Stomach (tissue), 4 donors: Measurements from ENCODE around the gene FAM240B.

Experiments used
- EP300 ChIP-seq: sonication (generic); formaldehyde crosslinking; IDR thresholded peaks from one replicate; pipeline ENCODE4 v1.6.1; 2017; ENCODE audit warnings: antibody characterized with exemption
- POLR2A ChIP-seq, 4 donors: fragments of 450-650 bp; IDR thresholded peaks; one replicate each; pipeline ENCODE4 v1.6.1; 2016; ENCODE audit warnings: antibody characterized with exemption in 4 of 4, control low read depth in 2 of 4, mild to moderate bottlenecking in 1 of 4, moderate library complexity in 1 of 4
- TF ChIP-seq, protein P1 (sequence below), 7 experiments: fragments of 450-650 bp in 4 of 7; fragments of 200-600 bp in 3 of 7; sonication (generic) in 3 of 7; IDR thresholded peaks; one replicate each; pipeline ENCODE4 v1.5.1; 2016 to 2019; ENCODE audit warnings: antibody characterized with exemption in 7 of 7, control low read depth in 2 of 7, mild to moderate bottlenecking in 1 of 7

DNA sequence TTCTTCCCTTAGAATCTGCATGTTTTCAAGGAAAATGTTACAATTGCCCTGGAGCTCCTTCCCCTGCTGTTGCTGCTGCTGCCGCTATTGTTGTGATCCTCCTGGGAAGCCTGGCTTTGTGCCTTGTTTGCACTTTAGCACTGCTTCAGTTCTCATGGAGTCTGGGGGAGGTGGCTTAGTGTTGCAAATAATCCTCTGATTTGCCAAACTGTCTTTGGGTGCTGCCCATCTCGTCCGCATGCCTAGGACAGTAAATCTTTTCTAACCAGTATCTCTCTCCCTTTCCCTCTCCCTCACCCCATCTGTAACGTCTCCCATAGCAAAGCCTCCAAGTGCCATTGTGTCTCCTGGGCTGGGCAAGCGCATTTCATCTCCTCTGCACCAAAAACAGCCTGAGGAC is 30.3 kb downstream of the FAM240B start:
- TF ChIP-seq POLR2A (IDR thresholded peaks at IDR 0.05) (no peak), EP300 (no peak)
- TF ChIP-seq, protein P1, sequence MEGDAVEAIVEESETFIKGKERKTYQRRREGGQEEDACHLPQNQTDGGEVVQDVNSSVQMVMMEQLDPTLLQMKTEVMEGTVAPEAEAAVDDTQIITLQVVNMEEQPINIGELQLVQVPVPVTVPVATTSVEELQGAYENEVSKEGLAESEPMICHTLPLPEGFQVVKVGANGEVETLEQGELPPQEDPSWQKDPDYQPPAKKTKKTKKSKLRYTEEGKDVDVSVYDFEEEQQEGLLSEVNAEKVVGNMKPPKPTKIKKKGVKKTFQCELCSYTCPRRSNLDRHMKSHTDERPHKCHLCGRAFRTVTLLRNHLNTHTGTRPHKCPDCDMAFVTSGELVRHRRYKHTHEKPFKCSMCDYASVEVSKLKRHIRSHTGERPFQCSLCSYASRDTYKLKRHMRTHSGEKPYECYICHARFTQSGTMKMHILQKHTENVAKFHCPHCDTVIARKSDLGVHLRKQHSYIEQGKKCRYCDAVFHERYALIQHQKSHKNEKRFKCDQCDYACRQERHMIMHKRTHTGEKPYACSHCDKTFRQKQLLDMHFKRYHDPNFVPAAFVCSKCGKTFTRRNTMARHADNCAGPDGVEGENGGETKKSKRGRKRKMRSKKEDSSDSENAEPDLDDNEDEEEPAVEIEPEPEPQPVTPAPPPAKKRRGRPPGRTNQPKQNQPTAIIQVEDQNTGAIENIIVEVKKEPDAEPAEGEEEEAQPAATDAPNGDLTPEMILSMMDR (IDR thresholded peaks at IDR 0.05): no peak
